Spinal cord (tissue), 10 donors: ENCODE results near the gene BID. TPM values are rescaled to one million over a fixed set of nuclear protein-coding genes. Genes with fewer than 3 reads are reported as not detected.
"Not testable (repeated sequence)": the region's sequence is repeated elsewhere in the genome, so short reads cannot be mapped to it uniquely, and the experiment has no call there.

Experiments used
- DNase-seq, 6 donors: peaks; one replicate each; pipeline versions ENCODE4 v3.0.0 to v3.0.0-alpha.2; 2013 to 2015; ENCODE audit warnings: low spot score in 6 of 6, low read depth in 4 of 6
- H3K27ac ChIP-seq: one replicate; pipeline ENCODE4 v1.5.1; 2013; ENCODE audit warnings: low read depth, low read length, control low read depth
- H3K27me3 ChIP-seq: one replicate; pipeline ENCODE4 v1.6.1; 2013; ENCODE audit warnings: low read length; ENCODE audit not compliant: control insufficient read depth, insufficient read depth
- H3K36me3 ChIP-seq: one replicate; pipeline ENCODE4 v1.6.1; 2013; ENCODE audit warnings: low read length; ENCODE audit not compliant: control insufficient read depth, insufficient read depth
- H3K4me1 ChIP-seq: one replicate; pipeline ENCODE4 v1.6.1; 2013; ENCODE audit warnings: low read length; ENCODE audit not compliant: control insufficient read depth, insufficient read depth
- H3K4me3 ChIP-seq: one replicate; pipeline ENCODE4 v1.5.1; 2013; ENCODE audit warnings: low read depth, low read length, control low read depth
- H3K9me3 ChIP-seq: one replicate; pipeline ENCODE4 v1.6.1; 2013; ENCODE audit warnings: low read length; ENCODE audit not compliant: control insufficient read depth, insufficient read depth
- WGBS: methylation state at CpG from one replicate; pipeline ENCODE4 v1.1.5; 2013; ENCODE audit warnings: missing lambda C conversion rate; ENCODE audit not compliant: insufficient coverage; 5-methylcytosine and 5-hydroxymethylcytosine counted together
- polyA plus RNA-seq, 2 donors: library from polyadenylated mRNA; unstranded; fragments of 120-200 nt; gene quantifications; one replicate each; pipeline ENCODE4 v1.2.1, GENCODE V29; 2013; ENCODE audit not compliant: insufficient read length in 2 of 2
- total RNA-seq, 2 donors: library from RNA; depleted of rRNA in 1 of 2; stranded (reverse); fragments of 120-200 nt in 1 of 2; fragments of >200 nt in 1 of 2; gene quantifications; one replicate each; pipeline versions ENCODE4 v1.2.3 to v1.2.4, GENCODE V29; 2013 to 2014
- donor health status: healthy.

BID gene
- total and polyA plus RNA-seq, 4 donors, result 24.7 to 49.2 (median 37.4) TPM

GRCh38 chr22:17699696-17700340 is 74.5 kb downstream of the BID start:
- peaks cover 3% of the 10 kb centered on the region for H3K36me3 ChIP-seq
- no peaks in the 10 kb centered on the region for H3K9me3 ChIP-seq
- no peak overlapping the region for H3K27ac ChIP-seq
- no peak for DNase-seq
- H3K4me3 ChIP-seq, result no peak overlapping the region
- WGBS, result 98% methylated on average over 6 of the region's 7 CpGs
- H3K4me1 ChIP-seq, result no peaks in the 10 kb centered on the region
- no peaks in the 10 kb centered on the region for H3K27me3 ChIP-seq

- H3K36me3 ChIP-seq, result peaks cover under 1% of the 10 kb centered on the region
- H3K4me1 ChIP-seq, result no peaks in the 10 kb centered on the region
- no peaks in the 10 kb centered on the region for H3K9me3 ChIP-seq
- H3K27me3 ChIP-seq, result no peaks in the 10 kb centered on the region
- no peak for DNase-seq
- no peak overlapping the region for H3K27ac ChIP-seq
- no peak overlapping the region for H3K4me3 ChIP-seq
Measured at GRCh38 chr22:17698948-17699347, 75.3 kb downstream of the BID start.

- WGBS, result no CpG with 5 or more reads among the region's 3 CpGs
- not testable (repeated sequence) for H3K4me1 ChIP-seq, H3K27ac ChIP-seq, H3K36me3 ChIP-seq, DNase-seq, H3K27me3 ChIP-seq, H3K9me3 ChIP-seq, H3K4me3 ChIP-seq
Measured at GRCh38 chr22:17698276-17698675, 76.0 kb downstream of the BID start.

DNA sequence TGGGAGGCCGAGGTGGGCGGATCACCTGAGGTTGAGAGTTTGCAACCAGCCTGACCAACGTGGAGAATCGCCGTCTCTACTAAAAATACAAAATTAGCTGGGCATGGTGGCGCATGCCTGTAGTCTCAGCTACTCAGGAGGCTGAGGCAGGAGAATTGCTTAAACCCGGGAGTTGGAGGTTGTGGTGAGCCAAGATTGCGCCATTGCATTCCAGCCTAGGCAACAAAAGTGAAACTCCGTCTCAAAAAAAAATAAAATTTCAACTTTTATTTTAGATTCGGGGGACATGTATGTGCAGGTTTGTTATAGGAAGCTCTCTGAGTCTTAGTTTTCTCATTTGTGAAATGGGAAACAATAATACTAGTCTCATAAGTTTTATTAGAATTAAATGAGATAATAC is 77.1 kb downstream of the BID start:
- WGBS, result 97% methylated on average over 6 of the region's 10 CpGs
- H3K4me1 ChIP-seq, H3K9me3 ChIP-seq, H3K27ac ChIP-seq, DNase-seq, H3K36me3 ChIP-seq, H3K27me3 ChIP-seq, H3K4me3 ChIP-seq: not testable (repeated sequence)

DNA sequence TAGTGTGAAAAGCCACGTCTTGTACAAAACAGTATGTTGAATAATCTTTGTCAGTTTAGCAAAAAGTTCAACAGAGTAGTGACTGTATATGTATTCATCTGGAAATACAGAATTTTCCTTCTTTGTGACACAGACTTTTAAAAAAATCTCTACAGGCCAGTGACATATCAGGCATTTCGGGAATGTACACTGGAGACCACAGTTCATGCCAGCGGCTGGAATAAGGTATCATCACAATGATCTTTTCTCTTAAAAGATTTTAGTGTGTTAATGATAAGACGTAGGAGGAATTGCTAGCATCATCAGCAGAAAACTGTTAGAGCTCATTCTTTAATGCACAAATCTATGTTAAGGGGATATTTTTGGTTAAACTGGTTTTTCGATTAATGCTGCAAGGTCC is 78.3 kb downstream of the BID start:
- Histone ChIP-seq H3K9me3 (no peaks in the 10 kb centered on the region), H3K36me3 (no peaks in the 10 kb centered on the region), H3K4me1 (no peaks in the 10 kb centered on the region), H3K27ac (no peak overlapping the region), H3K4me3 (no peak overlapping the region), H3K27me3 (no peaks in the 10 kb centered on the region)
- WGBS, result no CpG with 5 or more reads among the region's 5 CpGs
- DNase-seq, result no peak

DNA sequence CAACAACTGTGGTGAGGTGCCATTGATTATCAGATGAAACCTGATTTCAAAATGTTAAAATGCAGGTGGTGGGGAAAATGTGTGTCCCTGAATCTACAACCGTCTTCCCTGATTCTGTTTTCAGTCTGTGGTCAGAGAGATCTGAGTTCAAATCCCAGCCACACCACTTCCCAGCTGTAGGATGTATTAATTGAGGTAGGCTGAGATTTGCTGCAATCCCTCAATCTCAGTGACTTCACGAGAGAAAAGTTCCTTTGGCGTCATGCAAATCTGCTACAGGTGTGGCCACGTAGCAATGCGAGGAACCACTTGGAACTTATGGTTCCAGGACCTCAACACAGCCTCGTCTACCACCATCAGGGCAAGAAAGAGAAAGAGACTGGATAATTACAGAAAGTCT is 79.5 kb downstream of the BID start:
- H3K27me3 ChIP-seq, result no peaks in the 10 kb centered on the region
- no peak for DNase-seq
- H3K36me3 ChIP-seq, result peaks cover 5% of the 10 kb centered on the region
- no peak overlapping the region for H3K4me3 ChIP-seq
- 100% methylated on average over 1 of the region's 6 CpGs for WGBS
- H3K9me3 ChIP-seq, result no peaks in the 10 kb centered on the region
- H3K27ac ChIP-seq, result no peak overlapping the region
- H3K4me1 ChIP-seq, result no peaks in the 10 kb centered on the region

- H3K4me3 ChIP-seq, result no peak overlapping the region
- no peak overlapping the region for H3K27ac ChIP-seq
- no peak for DNase-seq
- H3K36me3 ChIP-seq, result peaks cover 5% of the 10 kb centered on the region
- no peaks in the 10 kb centered on the region for H3K9me3 ChIP-seq
- no peaks in the 10 kb centered on the region for H3K27me3 ChIP-seq
- WGBS, result no CpG with 5 or more reads among the region's 2 CpGs
- H3K4me1 ChIP-seq, result no peaks in the 10 kb centered on the region
Measured at GRCh38 chr22:17694193-17694592, 80.1 kb downstream of the BID start.

GRCh38 chr22:17692841-17693240 is 81.4 kb downstream of the BID start:
- no peak for DNase-seq
- no peaks in the 10 kb centered on the region for H3K9me3 ChIP-seq
- peaks cover 5% of the 10 kb centered on the region for H3K36me3 ChIP-seq
- H3K27me3 ChIP-seq, result no peaks in the 10 kb centered on the region
- H3K27ac ChIP-seq, result no peak overlapping the region
- H3K4me3 ChIP-seq, result no peak overlapping the region
- H3K4me1 ChIP-seq, result no peaks in the 10 kb centered on the region
- no CpG with 5 or more reads among the region's 4 CpGs for WGBS

GRCh38 chr22:17684245-17684644 is 90.0 kb downstream of the BID start:
- Histone ChIP-seq H3K9me3 (no peaks in the 10 kb centered on the region), H3K4me1 (no peaks in the 10 kb centered on the region), H3K36me3 (peaks cover 15% of the 10 kb centered on the region), H3K4me3 (no peak overlapping the region), H3K27ac (no peak overlapping the region), H3K27me3 (no peaks in the 10 kb centered on the region)
- no peak for DNase-seq
- WGBS, result no CpG with 5 or more reads among the region's 3 CpGs
